ENCODE measurements around the gene GBE1. TPM values are rescaled to one million over a fixed set of nuclear protein-coding genes. Genes with fewer than 3 reads are reported as not detected.

Gene GBE1
- total and polyA plus RNA-seq, 9 of the 15 experiments (the other 6 are each of a cell fraction or from before 2014, with no cell fraction given), result 7.9 to 25.6 (median 13.1) TPM

GRCh38 chr3:81485444-81485865 lies 276.0 kb downstream of the GBE1 start (continued):
- TF ChIP-seq AFF1 (IDR thresholded peaks at IDR 0.05; ENCODE audit: low read depth in 1 of 2, partially characterized antibody in 2 of 2), result no peak
- no peak for TF ChIP-seq ZNF165 (CRISPR knock-in tag; IDR thresholded peaks at IDR 0.05; ENCODE audit: borderline replicate concordance)
- no peak for TF ChIP-seq ZC3H8 (IDR thresholded peaks at IDR 0.05)
- no peak for TF ChIP-seq SREBF2 (CRISPR knock-in tag; IDR thresholded peaks at IDR 0.05)
- no peak for TF ChIP-seq HDAC1 (IDR thresholded peaks at IDR 0.05)
- TF ChIP-seq PYGO2 (tag; IDR thresholded peaks at IDR 0.05), result no peak
- TF ChIP-seq ATF7 (IDR thresholded peaks at IDR 0.05), result no peak
- TF ChIP-seq NFRKB (IDR thresholded peaks at IDR 0.05; ENCODE audit: low read depth), result no peak

GRCh38 chr3:81484520-81484919 lies 276.9 kb downstream of the GBE1 start:
- H3K36me3 ChIP-seq (ENCODE audit: control insufficient read depth, insufficient read depth, low read length), result no peaks in the 10 kb centered on the region
- H3K9ac ChIP-seq (ENCODE audit: insufficient read depth in 1 of 2, low read depth in 2 of 2, low read length in 2 of 2), result no peak overlapping the region
- H3K4me3 ChIP-seq, result no peak overlapping the region
- H3K4me1 ChIP-seq (replicated peaks in 1 of 2; ENCODE audit: control insufficient read depth in 2 of 2, insufficient read depth in 2 of 2, low read length in 2 of 2), result no peaks in the 10 kb centered on the region
- WGBS (ENCODE audit: insufficient coverage, low coverage, missing lambda C conversion rate), result 3% methylated on average over 5 of the region's 5 CpGs
- TF ChIP-seq CTBP1 (IDR thresholded peaks at IDR 0.05; ENCODE audit: borderline replicate concordance), result no peak
- no peak for TF ChIP-seq SMC3 (conservative IDR thresholded peaks at IDR 0.05; ENCODE audit: insufficient read depth, low read depth, low read length)
- TF ChIP-seq RAD21 (CRISPR knock-in tag; conservative IDR thresholded peaks at IDR 0.05 in 1 of 2, IDR thresholded peaks at IDR 0.05 in 1 of 2), result no peak
- no peak for TF ChIP-seq ZBTB9 (CRISPR knock-in tag; IDR thresholded peaks at IDR 0.05)
- no peak for TF ChIP-seq POU5F1 (IDR thresholded peaks at IDR 0.05; ENCODE audit: borderline replicate concordance, low read depth, low read length, partially characterized antibody)
- no peak for TF ChIP-seq ZNF253 (CRISPR knock-in tag; conservative IDR thresholded peaks at IDR 0.05)
- no peak for TF ChIP-seq ZBTB8A (IDR thresholded peaks at IDR 0.05; ENCODE audit: partially characterized antibody)
- TF ChIP-seq HCFC1 (IDR thresholded peaks at IDR 0.05; ENCODE audit: low read depth, low read length), result no peak
- intact Hi-C loops (cut with micrococcal nuclease) (no loop called here), in situ Hi-C loops (cut with MboI) (loop anchor here (25.0 kb wide), 1 partner anchor 653 kb away; no protein-coding TSS in a partner anchor)
- H3K79me2 ChIP-seq (ENCODE audit: control insufficient read depth, insufficient read depth, low read length), result no peaks in the 10 kb centered on the region
- no peaks in the 10 kb centered on the region for H3K9me1 ChIP-seq (ENCODE audit: control insufficient read depth, insufficient read depth, low read length)
- H3K27me3 ChIP-seq (ENCODE audit: control insufficient read depth in 2 of 2, insufficient read depth in 2 of 2, low read length in 2 of 2), result no peaks in the 10 kb centered on the region
- no TSS peak for BruUV-seq (replicated peaks)
- FAIRE-seq (no peak), DNase-seq (ENCODE audit: extremely low read depth in 1 of 4, low spot score in 3 of 4) (no peak), ATAC-seq (no peak)
- no peak overlapping the region for H3K4me2 ChIP-seq (ENCODE audit: insufficient read depth, low read length)
- H3K9me3 ChIP-seq (replicated peaks; ENCODE audit: control insufficient read depth, insufficient read depth, low read depth, low read length), result no peaks in the 10 kb centered on the region
- H3K27ac ChIP-seq (ENCODE audit: extremely low read depth, low read depth, low read length), result no peak overlapping the region
- no peaks in the 10 kb centered on the region for H4K20me1 ChIP-seq (replicated peaks; ENCODE audit: control insufficient read depth, insufficient read depth, low read length)
- H2AFZ ChIP-seq (ENCODE audit: low read depth, low read length), result no peak overlapping the region
- POLR2A ChIA-PET, result interaction anchor here (1.5 kb wide), 1 partner anchor 10 kb away, joined by 3 read pairs; no protein-coding TSS in a partner anchor
- CTCF ChIA-PET (ENCODE audit: low intra/inter-chr PET ratio), result no interaction called here
